ENCODE results near the gene PAWR.

Gene PAWR

DNA sequence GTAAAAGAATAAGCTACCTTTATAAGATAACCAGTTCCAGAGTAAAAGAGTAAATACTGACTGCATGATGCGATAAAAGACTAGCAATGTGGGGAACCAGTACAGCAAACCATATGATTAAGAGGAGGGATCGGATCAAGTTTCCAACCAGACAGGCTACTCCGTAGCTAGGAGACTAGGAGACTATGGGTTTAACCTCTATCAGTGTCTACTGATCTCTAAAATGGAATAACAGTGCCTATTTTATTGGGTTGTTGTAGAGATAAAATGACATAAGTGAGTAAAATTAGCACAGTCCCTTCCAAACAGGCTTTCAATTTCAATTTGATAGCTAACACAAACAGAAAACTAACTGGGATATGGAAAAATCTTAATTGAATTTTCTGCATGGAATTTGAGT lies 76.0 kb downstream of the PAWR start:
- in situ Hi-C loops (cut with HindIII; ENCODE audit: low pct_ligation_motif_present, low sequenced_read_pairs) = no loop called here
- no peak for DNase-seq
- Histone ChIP-seq H3K27me3 (replicated peaks) (no peaks in the 10 kb centered on the region), H3K36me3 (replicated peaks) (peaks cover 7% of the 10 kb centered on the region), H3K4me3 (ENCODE audit: low read depth, low read length) (no peak overlapping the region), H3K27ac (no peak overlapping the region)
- no peak for TF ChIP-seq CTCF (IDR thresholded peaks at IDR 0.05; ENCODE audit: low read depth, low read length, missing control alignments)

DNA sequence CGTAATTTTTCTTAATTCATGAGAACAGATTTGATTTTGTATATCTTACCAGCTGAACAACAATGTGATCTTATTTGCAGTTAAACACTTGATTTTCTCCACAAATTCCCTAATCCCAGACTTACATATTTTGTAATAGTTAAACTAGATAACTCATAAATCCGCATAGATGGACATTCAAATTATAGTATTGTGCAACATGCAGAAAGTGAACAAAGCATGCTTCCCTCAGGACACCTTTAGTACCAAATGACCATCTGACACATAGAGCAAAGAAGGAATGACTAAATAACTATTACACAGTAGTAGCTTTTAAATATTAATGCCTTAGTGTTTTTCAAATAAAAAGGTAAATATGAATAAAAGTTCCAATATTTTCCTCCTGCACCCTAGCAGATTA lies 88.9 kb downstream of the PAWR start:
- no peak for TF ChIP-seq CTCF (IDR thresholded peaks at IDR 0.05; ENCODE audit: low read depth, low read length, missing control alignments)
- Histone ChIP-seq H3K27ac (no peak overlapping the region), H3K36me3 (replicated peaks) (no peaks in the 10 kb centered on the region), H3K27me3 (replicated peaks) (no peaks in the 10 kb centered on the region), H3K4me3 (ENCODE audit: low read depth, low read length) (no peak overlapping the region)
- in situ Hi-C loops (cut with HindIII; ENCODE audit: low pct_ligation_motif_present, low sequenced_read_pairs) = no loop called here
- DNase-seq = no peak

DNA sequence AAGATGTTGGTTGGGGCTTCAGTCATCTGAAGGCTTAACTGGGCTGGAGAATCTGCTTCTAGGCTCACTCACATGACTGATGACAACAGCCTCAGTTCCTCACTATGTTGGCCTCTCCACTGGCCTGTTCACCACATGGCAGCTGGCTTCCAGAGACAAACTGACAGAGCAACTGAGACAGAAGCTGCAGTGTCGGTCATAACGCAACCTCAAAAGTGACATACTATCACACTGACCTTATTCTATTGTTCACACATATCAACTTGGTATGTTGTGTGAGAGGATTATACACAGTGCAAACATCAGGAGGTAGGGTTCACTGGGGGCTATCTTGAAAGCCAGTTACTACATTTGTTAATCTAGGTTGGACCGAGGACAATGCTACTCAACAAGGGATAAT lies 92.9 kb downstream of the PAWR start:
- no peak for TF ChIP-seq CTCF (IDR thresholded peaks at IDR 0.05; ENCODE audit: low read depth, low read length, missing control alignments)
- Histone ChIP-seq H3K4me3 (ENCODE audit: low read depth, low read length) (no peak overlapping the region), H3K27me3 (replicated peaks) (no peaks in the 10 kb centered on the region), H3K27ac (no peak overlapping the region), H3K36me3 (replicated peaks) (no peaks in the 10 kb centered on the region)
- DNase-seq = no peak
- in situ Hi-C loops (cut with HindIII; ENCODE audit: low pct_ligation_motif_present, low sequenced_read_pairs) = no loop called here

DNA sequence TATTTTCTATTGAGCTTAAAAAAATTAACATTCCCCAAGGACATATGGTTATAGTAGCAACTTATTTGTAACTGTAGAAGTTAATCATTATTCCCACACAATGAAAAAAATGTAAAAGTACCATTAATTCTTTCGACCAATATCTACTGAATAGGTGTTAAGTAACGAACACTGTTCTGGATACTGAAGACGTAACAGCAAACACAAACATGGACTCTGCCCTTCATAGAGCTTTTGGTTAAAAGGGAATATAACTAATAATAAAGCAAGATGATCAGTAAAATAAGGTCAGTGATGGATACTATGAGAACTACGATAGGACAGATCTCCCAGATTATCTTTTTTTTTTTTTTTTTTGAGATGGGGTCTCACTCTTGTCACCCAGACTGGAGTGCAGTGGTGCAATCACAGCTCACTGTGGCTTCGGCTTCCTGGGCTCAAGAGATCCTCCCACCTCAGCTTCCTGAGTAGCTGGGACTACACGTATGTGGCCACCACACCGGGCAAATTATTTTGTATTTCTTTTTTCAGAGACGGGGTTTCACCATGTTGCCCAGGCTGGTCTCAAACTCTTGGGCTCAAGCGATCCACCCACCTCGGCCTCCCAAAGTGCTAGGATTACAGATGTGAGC lies 93.9 kb downstream of the PAWR start:
- TF ChIP-seq CTCF (IDR thresholded peaks at IDR 0.05; ENCODE audit: low read depth, low read length, missing control alignments) = no peak
- in situ Hi-C loops (cut with HindIII; ENCODE audit: low pct_ligation_motif_present, low sequenced_read_pairs) = no loop called here
- no peak for DNase-seq
- no peak overlapping the region for H3K27ac ChIP-seq
- no peaks in the 10 kb centered on the region for H3K27me3 ChIP-seq (replicated peaks)
- H3K36me3 ChIP-seq (replicated peaks) = no peaks in the 10 kb centered on the region
- no peak overlapping the region for H3K4me3 ChIP-seq (ENCODE audit: low read depth, low read length)

- DNase-seq = no peak
- in situ Hi-C loops (cut with HindIII; ENCODE audit: low pct_ligation_motif_present, low sequenced_read_pairs) = no loop called here
- Histone ChIP-seq H3K27ac (no peak overlapping the region), H3K36me3 (replicated peaks) (no peaks in the 10 kb centered on the region), H3K27me3 (replicated peaks) (no peaks in the 10 kb centered on the region), H3K4me3 (ENCODE audit: low read depth, low read length) (no peak overlapping the region)
- TF ChIP-seq CTCF (IDR thresholded peaks at IDR 0.05; ENCODE audit: low read depth, low read length, missing control alignments) = no peak
These were observed 95.5 kb downstream of the PAWR start for GRCh38 chr12:79595273-79595672.

GRCh38 chr12:79592865-79593264 lies 97.9 kb downstream of the PAWR start:
- Histone ChIP-seq H3K27ac (no peak overlapping the region), H3K36me3 (replicated peaks) (no peaks in the 10 kb centered on the region), H3K4me3 (ENCODE audit: low read depth, low read length) (no peak overlapping the region), H3K27me3 (replicated peaks) (no peaks in the 10 kb centered on the region)
- DNase-seq = no peak
- TF ChIP-seq CTCF (IDR thresholded peaks at IDR 0.05; ENCODE audit: low read depth, low read length, missing control alignments) = no peak
- in situ Hi-C loops (cut with HindIII; ENCODE audit: low pct_ligation_motif_present, low sequenced_read_pairs) = no loop called here
